Parathyroid adenoma (tissue), 2 donors: Measurements from ENCODE around the gene HSP90AB1.

Source experiments
- H2AFZ ChIP-seq: fragments of 300-600 bp; sonication (generic); one replicate; pipeline ENCODE4 v1.7.0; 2017; ENCODE audit warnings: antibody characterized with exemption, mild to moderate bottlenecking
- H3K27ac ChIP-seq: fragments of 300-600 bp; sonication (generic); one replicate; pipeline ENCODE4 v1.7.0; 2017
- H3K27me3 ChIP-seq: fragments of 300-600 bp; sonication (generic); one replicate; pipeline ENCODE4 v1.7.0; 2017; ENCODE audit warnings: low read length; ENCODE audit not compliant: control insufficient read depth, insufficient read depth
- H3K36me3 ChIP-seq: fragments of 300-600 bp; sonication (generic); one replicate; pipeline ENCODE4 v1.7.0; 2017; ENCODE audit warnings: low read length; ENCODE audit not compliant: control insufficient read depth, insufficient read depth
- H3K4me1 ChIP-seq: fragments of 300-600 bp; sonication (generic); one replicate; pipeline ENCODE4 v1.7.0; 2017; ENCODE audit warnings: control low read depth
- H3K4me2 ChIP-seq: fragments of 300-600 bp; sonication (generic); one replicate; pipeline ENCODE4 v1.7.0; 2017; ENCODE audit warnings: low read length
- H3K4me3 ChIP-seq: fragments of 300-600 bp; sonication (generic); one replicate; pipeline ENCODE4 v1.7.0; 2017; ENCODE audit warnings: low read depth, low read length
- H3K79me2 ChIP-seq: fragments of 300-600 bp; sonication (generic); one replicate; pipeline ENCODE4 v1.7.0; 2017; ENCODE audit warnings: control low read depth
- H3K9ac ChIP-seq: fragments of 300-600 bp; sonication (generic); one replicate; pipeline ENCODE4 v1.7.0; 2017; ENCODE audit warnings: mild to moderate bottlenecking
- H3K9me3 ChIP-seq: fragments of 300-600 bp; sonication (generic); one replicate; pipeline ENCODE4 v1.7.0; 2017; ENCODE audit warnings: low read length; ENCODE audit not compliant: control insufficient read depth
- TF ChIP-seq, protein P1 (sequence below): fragments of 300-600 bp; sonication (generic); IDR thresholded peaks from one replicate; pipeline ENCODE4 v1.7.0; 2017; ENCODE audit warnings: antibody characterized with exemption, mild to moderate bottlenecking
- donor health status: primary hyperparathyroidism.

HSP90AB1 gene

DNA sequence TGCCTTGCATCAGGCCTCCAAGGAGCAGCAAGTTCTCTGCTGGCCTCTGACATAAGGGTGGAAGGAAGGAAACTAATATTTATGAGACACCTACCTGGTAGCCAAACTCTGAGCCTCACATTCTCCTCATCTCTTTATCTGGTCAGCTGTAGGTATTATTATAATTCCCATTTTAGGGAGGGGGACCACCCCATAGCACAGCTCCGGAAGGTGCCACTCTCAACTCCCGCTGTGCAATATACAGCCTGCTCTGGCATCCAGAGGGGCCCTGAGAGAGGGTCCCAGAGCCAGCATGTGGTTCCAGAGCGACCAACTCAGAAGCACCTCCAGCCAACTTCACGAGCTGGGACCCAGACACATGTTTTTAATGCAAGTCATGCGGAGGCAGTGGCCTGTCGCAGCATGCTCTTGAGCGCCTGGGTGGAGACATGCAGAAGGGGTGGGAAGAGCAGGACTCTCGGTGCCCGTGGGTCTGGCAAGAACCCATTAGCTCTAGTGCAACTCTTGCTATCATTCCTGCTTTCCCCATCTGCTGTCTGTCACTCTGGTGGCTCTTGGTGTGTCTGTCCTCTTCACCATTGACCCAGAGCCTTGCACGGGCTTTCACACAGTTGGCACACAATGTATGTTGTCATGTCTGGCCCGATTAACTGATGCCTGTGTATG is 45.1 kb upstream of the HSP90AB1 start:
- Histone ChIP-seq H3K27me3 (no peaks in the 10 kb centered on the region), H3K4me3 (no peak overlapping the region), H3K4me1 (no peaks in the 10 kb centered on the region)

GRCh38 chr6:44202332-44202971 is 44.4 kb upstream of the HSP90AB1 start:
- Histone ChIP-seq H3K4me1 (no peaks in the 10 kb centered on the region), H3K9me3 (no peaks in the 10 kb centered on the region), H3K27ac (peak overlapping the region; percentile 59), H3K79me2 (no peaks in the 10 kb centered on the region), H3K36me3 (no peaks in the 10 kb centered on the region), H3K4me2 (no peak overlapping the region), H3K9ac (no peak overlapping the region), H2AFZ (no peak overlapping the region), H3K27me3 (no peaks in the 10 kb centered on the region), H3K4me3 (no peak overlapping the region)
- TF ChIP-seq, protein P1, sequence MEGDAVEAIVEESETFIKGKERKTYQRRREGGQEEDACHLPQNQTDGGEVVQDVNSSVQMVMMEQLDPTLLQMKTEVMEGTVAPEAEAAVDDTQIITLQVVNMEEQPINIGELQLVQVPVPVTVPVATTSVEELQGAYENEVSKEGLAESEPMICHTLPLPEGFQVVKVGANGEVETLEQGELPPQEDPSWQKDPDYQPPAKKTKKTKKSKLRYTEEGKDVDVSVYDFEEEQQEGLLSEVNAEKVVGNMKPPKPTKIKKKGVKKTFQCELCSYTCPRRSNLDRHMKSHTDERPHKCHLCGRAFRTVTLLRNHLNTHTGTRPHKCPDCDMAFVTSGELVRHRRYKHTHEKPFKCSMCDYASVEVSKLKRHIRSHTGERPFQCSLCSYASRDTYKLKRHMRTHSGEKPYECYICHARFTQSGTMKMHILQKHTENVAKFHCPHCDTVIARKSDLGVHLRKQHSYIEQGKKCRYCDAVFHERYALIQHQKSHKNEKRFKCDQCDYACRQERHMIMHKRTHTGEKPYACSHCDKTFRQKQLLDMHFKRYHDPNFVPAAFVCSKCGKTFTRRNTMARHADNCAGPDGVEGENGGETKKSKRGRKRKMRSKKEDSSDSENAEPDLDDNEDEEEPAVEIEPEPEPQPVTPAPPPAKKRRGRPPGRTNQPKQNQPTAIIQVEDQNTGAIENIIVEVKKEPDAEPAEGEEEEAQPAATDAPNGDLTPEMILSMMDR = no peak

More for the DNA sequence above, 45.1 kb upstream of the HSP90AB1 start:
- H3K4me2 ChIP-seq = no peak overlapping the region
- H2AFZ ChIP-seq = no peak overlapping the region
- no peak overlapping the region for H3K9ac ChIP-seq
- H3K27ac ChIP-seq = peak overlapping the region; percentile 4
- H3K79me2 ChIP-seq = no peaks in the 10 kb centered on the region
- TF ChIP-seq, protein P1 = no peak
- H3K9me3 ChIP-seq = no peaks in the 10 kb centered on the region
- no peaks in the 10 kb centered on the region for H3K36me3 ChIP-seq

- TF ChIP-seq, protein P1 = no peak
- H2AFZ ChIP-seq = no peak overlapping the region
- H3K4me2 ChIP-seq = no peak overlapping the region
- H3K4me3 ChIP-seq = no peak overlapping the region
- no peaks in the 10 kb centered on the region for H3K27me3 ChIP-seq
- no peak overlapping the region for H3K9ac ChIP-seq
- H3K27ac ChIP-seq = peak overlapping the region; percentile 59
- H3K9me3 ChIP-seq = no peaks in the 10 kb centered on the region
- no peaks in the 10 kb centered on the region for H3K36me3 ChIP-seq
- no peaks in the 10 kb centered on the region for H3K79me2 ChIP-seq
- no peaks in the 10 kb centered on the region for H3K4me1 ChIP-seq
Observed at GRCh38 chr6:44202972-44203750, 43.7 kb upstream of the HSP90AB1 start.

DNA sequence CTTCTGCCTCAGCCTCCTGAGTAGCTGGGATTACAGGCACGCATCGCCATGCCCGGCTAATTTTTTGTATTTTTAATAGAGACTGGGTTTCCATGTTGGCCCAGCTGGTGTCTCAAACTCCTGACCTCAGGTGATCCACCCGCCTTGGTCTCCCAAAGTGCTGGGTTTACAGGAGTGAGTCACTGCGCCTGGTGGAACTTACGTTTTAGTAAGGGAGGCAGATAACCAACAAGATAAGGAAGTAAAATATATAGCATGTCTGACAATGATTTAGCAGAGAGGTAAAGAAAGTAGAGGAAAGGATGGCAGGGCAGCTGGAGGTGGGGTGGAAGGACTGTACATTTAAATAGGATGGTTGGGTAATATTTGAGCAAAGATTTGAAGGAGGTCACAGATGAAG is 42.9 kb upstream of the HSP90AB1 start:
- Histone ChIP-seq H3K36me3 (no peaks in the 10 kb centered on the region), H3K79me2 (no peaks in the 10 kb centered on the region), H3K4me3 (no peak overlapping the region), H3K27ac (no peak overlapping the region), H3K27me3 (no peaks in the 10 kb centered on the region), H3K4me1 (no peaks in the 10 kb centered on the region), H3K4me2 (no peak overlapping the region), H3K9ac (no peak overlapping the region), H3K9me3 (no peaks in the 10 kb centered on the region), H2AFZ (no peak overlapping the region)
- TF ChIP-seq, protein P1 = no peak
